CD4-positive, alpha-beta T cell (primary cell): ENCODE results near the gene SLC5A11. TPM values are rescaled to one million over a fixed set of nuclear protein-coding genes. Genes with fewer than 3 reads are reported as not detected.

Source experiments
- ATAC-seq: fragments of 200-7000 bp; cut with Tn5 transposase; one replicate; pipeline ENCODE4 v1.10.0; 2022; ENCODE audit warnings: mild to moderate bottlenecking; ENCODE audit not compliant: poor library complexity
- CTCF ChIA-PET: fragments of 350-600 bp; sonication (Branson Sonifier 250); formaldehyde crosslinking; loops from one replicate; lab custom pipeline; 2021; ENCODE audit warnings: antibody characterized with exemption, inconsistent platforms; lab: Charles Lee
- POLR2A ChIA-PET: fragments of 350-600 bp; sonication (Branson Sonifier 250); formaldehyde crosslinking; loops from one replicate; lab custom pipeline; 2021; ENCODE audit warnings: antibody characterized with exemption, inconsistent platforms; lab: Charles Lee
- DNase-seq, 14 experiments: peaks; one replicate each; pipeline ENCODE4 v3.0.0-alpha.2; 2013 to 2020; ENCODE audit warnings: mixed read lengths in 2 of 14
- H3K27ac ChIP-seq, 2 donors: one replicate each; pipeline versions ENCODE4 v1.5.1 to v1.7.0; 2013; ENCODE audit warnings: low read length in 2 of 2, low read depth in 1 of 2, mild to moderate bottlenecking in 1 of 2
- H3K27me3 ChIP-seq, 2 experiments: 1 replicate in 1 of 2; 2 replicates in 1 of 2; pipeline versions ENCODE4 v1.6.1 to v1.7.0; 2013; ENCODE audit warnings: low read length in 2 of 2, control low read depth in 1 of 2, mild to moderate bottlenecking in 1 of 2, moderate library complexity in 1 of 2; ENCODE audit not compliant: insufficient read depth in 2 of 2, control insufficient read depth in 1 of 2
- H3K36me3 ChIP-seq: one replicate; pipeline ENCODE4 v1.6.1; 2013; ENCODE audit warnings: low read length, control low read depth; ENCODE audit not compliant: insufficient read depth
- H3K4me1 ChIP-seq: one replicate; pipeline ENCODE4 v1.6.1; 2013; ENCODE audit warnings: low read length, control low read depth; ENCODE audit not compliant: insufficient read depth
- H3K4me3 ChIP-seq: one replicate; pipeline ENCODE4 v1.5.1; 2013; ENCODE audit warnings: mild to moderate bottlenecking, low read length, moderate library complexity
- H3K9me3 ChIP-seq, 2 experiments: 1 replicate in 1 of 2; 2 replicates in 1 of 2; pipeline versions ENCODE4 v1.6.1 to v1.7.0; 2013; ENCODE audit warnings: low read length in 2 of 2, mild to moderate bottlenecking in 2 of 2, control low read depth in 1 of 2, moderate library complexity in 1 of 2; ENCODE audit not compliant: control insufficient read depth in 1 of 2, insufficient read depth in 1 of 2
- H3K27ac Mint-ChIP-seq: one replicate; pipeline ENCODE4 v1.8.0; 2020; ENCODE audit warnings: mixed read lengths
- H3K27me3 Mint-ChIP-seq: one replicate; pipeline ENCODE4 v1.8.0; 2021; ENCODE audit warnings: mixed read lengths
- H3K36me3 Mint-ChIP-seq: one replicate; pipeline ENCODE4 v1.8.0; 2021; ENCODE audit warnings: low read depth, mixed read lengths
- H3K4me1 Mint-ChIP-seq: one replicate; pipeline ENCODE4 v1.8.0; 2021; ENCODE audit warnings: low read depth, mixed read lengths
- H3K4me3 Mint-ChIP-seq: one replicate; pipeline ENCODE4 v1.8.0; 2020; ENCODE audit warnings: mild to moderate bottlenecking, mixed read lengths
- H3K9me3 Mint-ChIP-seq: one replicate; pipeline ENCODE4 v1.8.0; 2020; ENCODE audit warnings: mixed read lengths
- intact Hi-C, 2 experiments: fragments of 100-400 bp; cut with DNase I in 1 of 2; cut with micrococcal nuclease in 1 of 2; formaldehyde crosslinking; loops; one replicate each; pipeline versions ENCODE4 v1.15.1 to v1.9.0; 2023 to 2025; cut with DNase I, micrococcal nuclease
- total RNA-seq, 174 experiments: library from RNA in 2 of 174; stranded (reverse) in 2 of 174; gene quantifications; one replicate each; pipeline ENCODE4 v1.2.3 and lab custom pipeline; 2021 to 2026
- TF ChIP-seq, protein P1 (sequence below): fragments of 200-600 bp; IDR thresholded peaks from one replicate; pipeline ENCODE4 v1.8.0; 2022; ENCODE audit warnings: antibody characterized with exemption, mild to moderate bottlenecking

The SLC5A11 gene
- total RNA-seq, 2 experiments from 2014 or later, result 0.11 to 0.44 TPM

DNA sequence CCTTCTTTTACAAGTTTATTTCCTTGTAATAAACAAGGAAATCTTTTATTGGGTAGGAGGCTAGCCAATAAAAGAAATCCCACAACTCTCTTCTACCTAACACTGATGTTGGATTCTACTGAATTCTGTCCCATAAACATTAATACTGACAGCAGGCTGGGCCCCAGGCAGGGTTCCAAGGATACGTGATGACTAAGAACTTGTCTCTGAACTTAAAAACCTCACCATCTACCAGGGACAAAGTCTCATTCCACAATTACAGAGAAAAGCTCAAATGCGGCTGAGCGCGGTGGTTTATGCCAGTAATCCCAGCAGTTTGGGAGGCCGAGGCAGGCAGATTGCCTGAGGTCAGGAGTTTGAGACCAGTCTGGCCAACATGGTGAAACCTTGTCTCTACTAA is 104.5 kb downstream of the SLC5A11 start:
- no peaks in the 10 kb centered on the region for H3K4me1 ChIP-seq
- intact Hi-C loops, result loop anchor here in 1 of 2 experiments (10.0 kb wide), 1 partner anchor 155 kb away; no protein-coding TSS in a partner anchor
- Mint-ChIP-seq H3K36me3 (peaks cover 96% of the 10 kb centered on the region), H3K4me3 (no peak overlapping the region), H3K27ac (no peak overlapping the region), H3K4me1 (no peaks in the 10 kb centered on the region), H3K27me3 (no peaks in the 10 kb centered on the region), H3K9me3 (no peaks in the 10 kb centered on the region)
- TF ChIP-seq, protein P1, sequence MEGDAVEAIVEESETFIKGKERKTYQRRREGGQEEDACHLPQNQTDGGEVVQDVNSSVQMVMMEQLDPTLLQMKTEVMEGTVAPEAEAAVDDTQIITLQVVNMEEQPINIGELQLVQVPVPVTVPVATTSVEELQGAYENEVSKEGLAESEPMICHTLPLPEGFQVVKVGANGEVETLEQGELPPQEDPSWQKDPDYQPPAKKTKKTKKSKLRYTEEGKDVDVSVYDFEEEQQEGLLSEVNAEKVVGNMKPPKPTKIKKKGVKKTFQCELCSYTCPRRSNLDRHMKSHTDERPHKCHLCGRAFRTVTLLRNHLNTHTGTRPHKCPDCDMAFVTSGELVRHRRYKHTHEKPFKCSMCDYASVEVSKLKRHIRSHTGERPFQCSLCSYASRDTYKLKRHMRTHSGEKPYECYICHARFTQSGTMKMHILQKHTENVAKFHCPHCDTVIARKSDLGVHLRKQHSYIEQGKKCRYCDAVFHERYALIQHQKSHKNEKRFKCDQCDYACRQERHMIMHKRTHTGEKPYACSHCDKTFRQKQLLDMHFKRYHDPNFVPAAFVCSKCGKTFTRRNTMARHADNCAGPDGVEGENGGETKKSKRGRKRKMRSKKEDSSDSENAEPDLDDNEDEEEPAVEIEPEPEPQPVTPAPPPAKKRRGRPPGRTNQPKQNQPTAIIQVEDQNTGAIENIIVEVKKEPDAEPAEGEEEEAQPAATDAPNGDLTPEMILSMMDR, result no peak
- DNase-seq (no peak), ATAC-seq (no peak)
- no peak overlapping the region for H3K27ac ChIP-seq
- peaks cover 90% of the 10 kb centered on the region for H3K36me3 ChIP-seq
- no peak overlapping the region for H3K4me3 ChIP-seq
- CTCF ChIA-PET, result no interaction called here
- POLR2A ChIA-PET, result no interaction called here
- no peaks in the 10 kb centered on the region for H3K27me3 ChIP-seq
- no peaks in the 10 kb centered on the region for H3K9me3 ChIP-seq

DNA sequence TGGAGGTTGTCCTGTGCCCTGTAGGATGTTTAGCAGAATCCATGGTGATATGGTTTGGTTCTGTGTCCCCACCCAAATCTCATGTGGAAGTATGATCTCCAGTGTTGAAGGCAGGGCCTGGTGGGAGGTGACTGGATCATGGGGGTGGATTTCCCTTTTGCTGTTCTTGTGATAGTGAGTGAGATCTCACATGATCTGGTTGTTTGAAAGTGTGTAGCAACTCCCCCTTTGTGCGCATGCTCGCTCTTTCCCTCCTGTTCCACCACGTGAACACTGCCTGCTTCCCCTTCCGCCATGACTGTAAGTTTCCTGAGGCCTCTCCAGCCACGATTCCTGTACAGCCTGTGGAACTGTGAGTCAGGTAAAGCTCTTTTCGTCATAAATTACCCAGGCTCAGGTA is 107.5 kb downstream of the SLC5A11 start:
- ChIA-PET POLR2A (no interaction called here), CTCF (no interaction called here)
- H3K9me3 Mint-ChIP-seq, result no peaks in the 10 kb centered on the region
- ATAC-seq (no peak), DNase-seq (no peak)
- H3K4me3 Mint-ChIP-seq, result no peak overlapping the region
- Histone ChIP-seq H3K4me1 (no peaks in the 10 kb centered on the region), H3K36me3 (peaks cover 92% of the 10 kb centered on the region), H3K27ac (no peak overlapping the region), H3K27me3 (no peaks in the 10 kb centered on the region), H3K9me3 (no peaks in the 10 kb centered on the region), H3K4me3 (no peak overlapping the region)
- no peaks in the 10 kb centered on the region for H3K27me3 Mint-ChIP-seq
- H3K27ac Mint-ChIP-seq, result no peak overlapping the region
- peaks cover 97% of the 10 kb centered on the region for H3K36me3 Mint-ChIP-seq
- TF ChIP-seq, protein P1, result no peak
- intact Hi-C loops, result loop anchor here in 1 of 2 experiments (10.0 kb wide), 1 partner anchor 151 kb away; no protein-coding TSS in a partner anchor
- H3K4me1 Mint-ChIP-seq, result no peaks in the 10 kb centered on the region

DNA sequence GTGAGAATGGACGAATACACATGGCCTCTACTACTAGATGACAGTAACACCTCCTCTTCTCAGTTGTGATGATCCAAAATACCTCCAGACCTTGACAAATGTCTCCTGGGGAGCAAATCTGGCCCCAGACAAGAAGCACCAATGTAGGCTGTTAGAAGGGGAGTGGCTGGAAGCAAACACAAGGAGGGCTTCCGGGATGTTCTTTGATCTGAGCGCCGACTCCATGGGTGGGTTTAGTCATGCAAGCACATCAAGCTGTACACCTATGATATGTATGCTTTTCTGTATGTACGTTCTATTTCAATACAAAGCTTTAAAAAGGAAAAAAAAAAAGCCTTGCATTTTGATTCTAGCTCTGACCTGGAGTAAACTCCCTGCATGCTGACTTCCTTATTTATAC is 108.0 kb downstream of the SLC5A11 start:
- POLR2A ChIA-PET, result no interaction called here
- intact Hi-C loops, result loop anchor here in 1 of 2 experiments (2.0 to 10.0 kb wide), 2 partner anchors 17 to 151 kb away; no protein-coding TSS in a partner anchor

More for the DNA sequence above, 108.0 kb downstream of the SLC5A11 start:
- DNase-seq, result no peak
- no peak overlapping the region for H3K27ac ChIP-seq
- Mint-ChIP-seq H3K9me3 (no peaks in the 10 kb centered on the region), H3K4me3 (no peak overlapping the region), H3K36me3 (peaks cover 97% of the 10 kb centered on the region), H3K27ac (no peak overlapping the region), H3K4me1 (no peaks in the 10 kb centered on the region), H3K27me3 (no peaks in the 10 kb centered on the region)
- H3K9me3 ChIP-seq, result no peaks in the 10 kb centered on the region
- CTCF ChIA-PET, result interaction anchor here (0.6 kb wide), 1 partner anchor 223 kb away, joined by 5 read pairs; no protein-coding TSS in a partner anchor
- no peaks in the 10 kb centered on the region for H3K4me1 ChIP-seq
- no peaks in the 10 kb centered on the region for H3K27me3 ChIP-seq
- TF ChIP-seq, protein P1, result no peak
- ATAC-seq, result no peak
- no peak overlapping the region for H3K4me3 ChIP-seq
- peaks cover 92% of the 10 kb centered on the region for H3K36me3 ChIP-seq
